Heart left ventricle (tissue), 16 donors: ENCODE data around the gene TYMP. TPM values are rescaled to one million over a fixed set of nuclear protein-coding genes. Genes with fewer than 3 reads are reported as not detected.

Experiments
- ATAC-seq, 4 donors: fragments of 200-7000 bp; cut with Tn5 transposase; one replicate each; pipeline ENCODE4 v1.9.1; 2020 to 2022; ENCODE audit warnings: moderate library complexity in 4 of 4, mild to moderate bottlenecking in 3 of 4, moderate number of reproducible peaks in 1 of 4
- DNase-seq, 5 donors: peaks; one replicate each; pipeline ENCODE4 v3.0.0-alpha.2; 2020
- H3K27ac ChIP-seq, 12 donors: fragments of 200-600 bp; sonication (generic) in 4 of 12; one replicate each; pipeline versions ENCODE4 v1.5.0 to v1.8.0; 2016 to 2022; ENCODE audit warnings: mild to moderate bottlenecking in 2 of 12
- H3K27me3 ChIP-seq, 9 donors: fragments of 200-600 bp; sonication (generic) in 2 of 9; one replicate each; pipeline versions ENCODE4 v1.5.1 to v1.8.0; 2016 to 2022; ENCODE audit warnings: mild to moderate bottlenecking in 3 of 9
- H3K36me3 ChIP-seq, 9 donors: fragments of 200-600 bp; sonication (generic) in 2 of 9; one replicate each; pipeline versions ENCODE4 v1.5.0 to v1.8.0; 2018 to 2022; ENCODE audit warnings: mild to moderate bottlenecking in 2 of 9
- H3K4me1 ChIP-seq, 12 donors: fragments of 200-600 bp; sonication (generic) in 4 of 12; one replicate each; pipeline versions ENCODE4 v1.5.0 to v1.8.0; 2016 to 2022; ENCODE audit warnings: mild to moderate bottlenecking in 3 of 12
- H3K4me3 ChIP-seq, 12 donors: fragments of 200-600 bp; sonication (generic) in 4 of 12; one replicate each; pipeline versions ENCODE4 v1.5.0 to v1.8.0; 2017 to 2022; ENCODE audit warnings: mild to moderate bottlenecking in 9 of 12, moderate library complexity in 4 of 12
- H3K9me3 ChIP-seq, 12 donors: fragments of 200-600 bp; sonication (generic) in 4 of 12; one replicate each; pipeline versions ENCODE4 v1.5.0 to v1.8.0; 2016 to 2022; ENCODE audit warnings: mild to moderate bottlenecking in 1 of 12
- POLR2A ChIP-seq, 2 donors: fragments of 450-650 bp; IDR thresholded peaks; one replicate each; pipeline ENCODE4 v1.6.1; 2017; ENCODE audit warnings: antibody characterized with exemption in 2 of 2, mild to moderate bottlenecking in 2 of 2, moderate library complexity in 2 of 2
- WGBS, 4 donors: extraction: QIAGEN DNeasy Blood & Tissue Kit in 2 of 4; methylation state at CpG; one replicate each; pipeline versions ENCODE4 v1.1.5 to v1.1.7; 2013 to 2018; 5-methylcytosine and 5-hydroxymethylcytosine counted together
- intact Hi-C, 10 donors: fragments of 100-400 bp; cut with DNase I; formaldehyde crosslinking; loops; one replicate each; pipeline versions ENCODE4 v1.11.1 to v1.14.2; 2022
- polyA plus RNA-seq, 2 donors: library from polyadenylated mRNA; stranded (reverse); fragments of 200-250 nt; gene quantifications; one replicate each; pipeline ENCODE4 v1.2.3, GENCODE V29; 2013
- total RNA-seq, 9 donors: library from RNA; depleted of rRNA in 2 of 9; stranded (reverse); fragments of >200 nt in 2 of 9; fragmentation: NEBNext Ultra II Directional in 3 of 9; extraction: Animal tissue kit (Norgen Biotek cat#: 25700) in 3 of 9; gene quantifications; one replicate each; pipeline versions ENCODE4 v1.1.0 to v1.2.4, GENCODE V29; 2016 to 2023
- TF ChIP-seq, protein P1 (sequence below), 12 donors: fragments of 200-600 bp; sonication (generic) in 4 of 12; IDR thresholded peaks; one replicate each; pipeline versions ENCODE4 v1.5.0 to v1.8.0; 2018 to 2022; ENCODE audit warnings: antibody characterized with exemption in 12 of 12, mild to moderate bottlenecking in 5 of 12
- donor health status: ischemic (EF 13 %, LVEDD 7.1; RV severe dilation, severe dysfunction).
- donor health status: healthy with polysubstance abuse.
- donor health status: DM: no; HTN: yes; CAD: no.
- donor health status: DM: no; HTN: no; CAD: no.
- donor health status: ischemic (EF 25% LVEDD 6.9; RV normal size, moderate dysfunction).
- donor health status: ischemic (EF 25% LVEDD 5.7; RV mildly dilated, moderate dysfunction).
- donor health status: healthy.
- donor health status: DM: yes; HTN: yes; CAD: no.
- donor health status: ischemic (EF 35%, LVEDD 5.7; RV mildly dilated, moderate dysfunction).
- donor health status: nonischemic (EF 11% LVEDD 7.7; RV severe dilation, severe dysfunction).
- donor health status: DM: yes; HTN: yes; CAD: no.
- donor health status: PGD.
- donor health status: ischemic (EF 29% LVEDD 5.4; RV normal size, mild dysfunction).
- donor health status: nonischemic (EF 23%, LVEDD 6.1; RV moderate dilation, normal function).

The TYMP gene
- total and polyA plus RNA-seq, 11 donors, result 8.3 to 198 (median 21.7) TPM

DNA sequence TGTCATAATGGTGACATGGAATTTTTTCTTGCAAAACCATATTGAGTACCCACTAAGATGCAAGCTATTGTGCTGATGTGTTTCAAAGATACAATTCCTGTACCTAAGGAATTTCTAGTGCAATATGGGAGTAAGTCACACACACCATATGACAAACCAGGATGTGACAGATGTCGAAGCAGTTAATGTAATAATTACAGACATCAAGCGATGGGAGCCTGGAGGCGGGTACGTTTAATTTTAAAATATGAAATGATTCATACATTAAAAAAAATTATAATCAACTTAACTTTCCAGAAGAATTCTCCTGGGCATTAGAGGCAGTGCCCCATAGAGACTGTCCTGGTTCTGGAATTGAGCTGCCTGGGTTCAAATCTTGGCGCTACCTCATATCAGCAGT lies 26.9 kb upstream of the TYMP start:
- Histone ChIP-seq H3K27me3 (peaks cover 0 to 5% (median 0%) of the 10 kb centered on the region in 9 donors), H3K9me3 (no peaks in the 10 kb centered on the region), H3K4me3 (no peak overlapping the region), H3K4me1 (no peaks in the 10 kb centered on the region), H3K27ac (no peak overlapping the region), H3K36me3 (no peaks in the 10 kb centered on the region)
- TF ChIP-seq POLR2A (IDR thresholded peaks at IDR 0.05), result no peak
- ATAC-seq (no peak), DNase-seq (no peak)
- WGBS, 4 donors, result 79 to 83% (median 82%) methylated on average over 5 of the region's 5 CpGs
- intact Hi-C loops, result no loop called here

DNA sequence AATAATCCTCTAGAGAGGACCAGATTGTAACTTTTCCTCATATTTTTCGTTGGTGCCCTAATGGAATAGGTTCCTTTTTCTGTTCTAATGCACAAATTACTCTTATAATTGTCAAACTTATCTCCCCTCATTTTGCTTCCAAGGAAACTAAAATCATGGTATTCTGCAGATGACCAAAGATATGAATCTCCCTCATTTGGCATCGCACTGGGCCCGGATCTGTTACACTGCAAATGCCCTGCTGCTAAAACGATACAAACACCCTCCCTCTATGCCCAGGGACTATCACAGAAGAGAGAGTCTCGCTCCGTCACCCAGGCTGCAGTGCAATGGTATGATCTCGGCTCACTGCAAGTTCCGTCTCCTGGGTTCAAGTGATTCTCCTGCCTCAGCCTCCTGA lies 23.5 kb upstream of the TYMP start:
- DNase-seq, result no peak
- no peaks in the 10 kb centered on the region for H3K9me3 ChIP-seq
- ATAC-seq, result no peak
- intact Hi-C loops, result no loop called here
- H3K27me3 ChIP-seq, result peaks cover 11 to 37% (median 18%) of the 10 kb centered on the region in 9 donors
- H3K27ac ChIP-seq, result no peak overlapping the region
- peaks cover 0 to 16% (median 6%) of the 10 kb centered on the region in 12 donors for H3K4me1 ChIP-seq
- TF ChIP-seq, protein P1, sequence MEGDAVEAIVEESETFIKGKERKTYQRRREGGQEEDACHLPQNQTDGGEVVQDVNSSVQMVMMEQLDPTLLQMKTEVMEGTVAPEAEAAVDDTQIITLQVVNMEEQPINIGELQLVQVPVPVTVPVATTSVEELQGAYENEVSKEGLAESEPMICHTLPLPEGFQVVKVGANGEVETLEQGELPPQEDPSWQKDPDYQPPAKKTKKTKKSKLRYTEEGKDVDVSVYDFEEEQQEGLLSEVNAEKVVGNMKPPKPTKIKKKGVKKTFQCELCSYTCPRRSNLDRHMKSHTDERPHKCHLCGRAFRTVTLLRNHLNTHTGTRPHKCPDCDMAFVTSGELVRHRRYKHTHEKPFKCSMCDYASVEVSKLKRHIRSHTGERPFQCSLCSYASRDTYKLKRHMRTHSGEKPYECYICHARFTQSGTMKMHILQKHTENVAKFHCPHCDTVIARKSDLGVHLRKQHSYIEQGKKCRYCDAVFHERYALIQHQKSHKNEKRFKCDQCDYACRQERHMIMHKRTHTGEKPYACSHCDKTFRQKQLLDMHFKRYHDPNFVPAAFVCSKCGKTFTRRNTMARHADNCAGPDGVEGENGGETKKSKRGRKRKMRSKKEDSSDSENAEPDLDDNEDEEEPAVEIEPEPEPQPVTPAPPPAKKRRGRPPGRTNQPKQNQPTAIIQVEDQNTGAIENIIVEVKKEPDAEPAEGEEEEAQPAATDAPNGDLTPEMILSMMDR (IDR thresholded peaks at IDR 0.05), result no peak
- WGBS, 4 donors, result 82 to 91% (median 83%) methylated on average over 8 of the region's 8 CpGs
- no peaks in the 10 kb centered on the region for H3K36me3 ChIP-seq
- H3K4me3 ChIP-seq, result no peak overlapping the region

DNA sequence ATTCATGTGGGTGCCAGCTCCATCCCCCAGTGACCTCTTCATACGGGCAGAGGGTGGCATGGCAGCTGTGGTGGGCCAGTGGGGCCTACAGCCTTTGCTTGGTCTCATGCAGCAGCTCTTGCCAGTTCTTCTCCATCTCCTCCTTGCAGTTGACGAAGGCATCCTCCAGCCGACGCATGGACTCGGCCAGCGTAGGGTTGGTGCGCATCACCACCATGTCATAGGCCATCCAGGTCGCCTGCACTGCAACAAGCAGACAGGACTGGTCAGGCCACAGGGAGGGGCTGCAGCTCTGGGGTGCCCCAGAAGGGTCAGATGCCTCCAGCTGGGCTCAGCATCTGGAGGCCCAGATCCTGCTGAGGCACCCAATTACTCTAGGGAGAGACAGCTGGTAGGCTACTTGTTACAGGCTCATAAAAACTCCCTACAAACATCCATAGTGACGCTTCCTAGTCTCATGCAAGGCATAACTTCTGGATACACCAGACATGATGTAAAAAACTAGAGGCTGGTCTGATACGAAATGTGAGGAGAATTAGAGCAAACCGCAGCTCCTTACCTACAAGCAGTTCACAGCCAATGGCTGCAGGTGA lies 21.4 kb upstream of the TYMP start:
- peaks cover 24 to 54% (median 33%) of the 10 kb centered on the region in 9 donors for H3K27me3 ChIP-seq
- DNase-seq (no peak), ATAC-seq (no peak)
- H3K4me1 ChIP-seq, result peaks cover 0 to 28% (median 8%) of the 10 kb centered on the region in 12 donors
- intact Hi-C loops, result no loop called here
- TF ChIP-seq POLR2A (IDR thresholded peaks at IDR 0.05), result no peak
- TF ChIP-seq, protein P1 (IDR thresholded peaks at IDR 0.05), result no peak
- H3K27ac ChIP-seq, result no peak overlapping the region
- H3K4me3 ChIP-seq, result no peak overlapping the region
- no peaks in the 10 kb centered on the region for H3K36me3 ChIP-seq
- 90 to 99% (median 93%) methylated on average over 11 of the region's 11 CpGs for WGBS, 4 donors
- no peaks in the 10 kb centered on the region for H3K9me3 ChIP-seq

DNA sequence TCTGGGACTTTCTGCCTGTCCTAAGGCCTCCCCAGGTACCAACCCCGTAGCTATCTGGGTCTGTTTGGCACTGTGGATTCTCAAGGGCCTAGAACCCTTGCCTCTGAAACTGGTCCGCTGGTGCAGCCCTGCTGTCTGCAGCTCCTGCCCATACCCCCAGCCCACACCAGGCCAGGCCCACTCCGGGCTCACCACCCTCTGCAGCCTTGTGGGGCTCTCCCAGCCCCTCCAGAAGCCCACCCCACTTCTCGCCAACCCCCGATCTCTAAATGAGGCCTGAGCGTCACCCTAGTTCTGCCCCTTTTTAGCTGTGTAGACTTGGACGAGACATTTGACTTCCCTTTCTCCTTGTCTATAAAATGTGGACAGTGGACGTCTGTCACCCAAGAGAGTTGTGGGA lies 20.6 kb upstream of the TYMP start:
- ATAC-seq, result no peak
- H3K27me3 ChIP-seq, result peaks cover 24 to 63% (median 36%) of the 10 kb centered on the region in 9 donors
- H3K36me3 ChIP-seq, result no peaks in the 10 kb centered on the region
- intact Hi-C loops, result no loop called here
- WGBS, 4 donors, result 88 to 92% (median 92%) methylated on average over 8 of the region's 8 CpGs
- DNase-seq, result no peak
- H3K4me3 ChIP-seq, result no peak overlapping the region
- no peak overlapping the region for H3K27ac ChIP-seq
- TF ChIP-seq, protein P1 (IDR thresholded peaks at IDR 0.05), result no peak
- TF ChIP-seq POLR2A (IDR thresholded peaks at IDR 0.05), result no peak
- H3K9me3 ChIP-seq, result no peaks in the 10 kb centered on the region
- peaks cover 0 to 37% (median 8%) of the 10 kb centered on the region in 12 donors for H3K4me1 ChIP-seq
